ENCODE results near the gene PDE11A.

GRCh38 chr2:177708660-177709444, 363.7 kb downstream of the PDE11A start:
- TF ChIP-seq, protein P1, sequence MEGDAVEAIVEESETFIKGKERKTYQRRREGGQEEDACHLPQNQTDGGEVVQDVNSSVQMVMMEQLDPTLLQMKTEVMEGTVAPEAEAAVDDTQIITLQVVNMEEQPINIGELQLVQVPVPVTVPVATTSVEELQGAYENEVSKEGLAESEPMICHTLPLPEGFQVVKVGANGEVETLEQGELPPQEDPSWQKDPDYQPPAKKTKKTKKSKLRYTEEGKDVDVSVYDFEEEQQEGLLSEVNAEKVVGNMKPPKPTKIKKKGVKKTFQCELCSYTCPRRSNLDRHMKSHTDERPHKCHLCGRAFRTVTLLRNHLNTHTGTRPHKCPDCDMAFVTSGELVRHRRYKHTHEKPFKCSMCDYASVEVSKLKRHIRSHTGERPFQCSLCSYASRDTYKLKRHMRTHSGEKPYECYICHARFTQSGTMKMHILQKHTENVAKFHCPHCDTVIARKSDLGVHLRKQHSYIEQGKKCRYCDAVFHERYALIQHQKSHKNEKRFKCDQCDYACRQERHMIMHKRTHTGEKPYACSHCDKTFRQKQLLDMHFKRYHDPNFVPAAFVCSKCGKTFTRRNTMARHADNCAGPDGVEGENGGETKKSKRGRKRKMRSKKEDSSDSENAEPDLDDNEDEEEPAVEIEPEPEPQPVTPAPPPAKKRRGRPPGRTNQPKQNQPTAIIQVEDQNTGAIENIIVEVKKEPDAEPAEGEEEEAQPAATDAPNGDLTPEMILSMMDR (IDR thresholded peaks at IDR 0.05), result no peak
- TF ChIP-seq POLR2A (IDR thresholded peaks at IDR 0.05), result no peak

Measured in adrenal gland (tissue), 5 donors.